AG09319 (cell line): ENCODE data around the gene RALGPS2.
A peak's percentile ranks its signal among the peaks of the same experiment; 100 is the strongest.

Experiments
- DNase-seq: peaks from one replicate; pipeline ENCODE4 v3.0.0-alpha.2; 2010; ENCODE audit warnings: low read depth; ENCODE audit errors: extremely low read depth
- TF ChIP-seq, protein P1 (sequence below): IDR thresholded peaks from 2 replicates; pipeline ENCODE4 v1.5.1; 2011; ENCODE audit warnings: low read depth, mild to moderate bottlenecking, inconsistent platforms, low read length, moderate library complexity

The RALGPS2 gene

DNA sequence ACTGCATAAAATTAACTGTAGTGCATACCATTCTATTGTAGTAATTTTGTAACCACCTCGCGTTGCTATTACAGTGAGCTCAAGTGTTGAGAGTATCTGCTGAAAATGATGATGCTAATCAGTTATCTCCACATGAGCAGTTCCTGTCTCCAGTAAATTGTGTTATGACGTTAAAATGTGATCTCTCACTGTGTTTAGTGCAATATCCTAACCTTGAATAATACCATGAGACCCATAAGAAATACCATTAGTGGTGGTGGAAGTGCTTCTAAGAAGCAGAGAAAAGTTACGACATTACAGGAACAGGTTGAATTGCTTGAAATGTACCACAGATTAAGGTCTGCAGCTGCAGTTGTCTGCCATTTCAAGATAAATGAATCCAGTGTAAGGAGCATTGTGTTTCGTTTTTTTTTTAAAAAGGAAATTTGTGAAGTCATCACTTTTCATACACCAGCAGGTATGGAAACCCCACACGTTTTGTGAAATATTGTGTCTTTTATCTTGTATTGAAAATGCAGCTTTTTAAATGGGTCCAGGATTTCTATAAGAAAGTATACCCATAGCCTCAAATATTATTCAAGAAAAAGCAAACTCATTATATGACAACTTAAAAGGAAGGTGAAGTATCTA is 73.3 kb downstream of the RALGPS2 start:
- no peak for DNase-seq
- TF ChIP-seq, protein P1, sequence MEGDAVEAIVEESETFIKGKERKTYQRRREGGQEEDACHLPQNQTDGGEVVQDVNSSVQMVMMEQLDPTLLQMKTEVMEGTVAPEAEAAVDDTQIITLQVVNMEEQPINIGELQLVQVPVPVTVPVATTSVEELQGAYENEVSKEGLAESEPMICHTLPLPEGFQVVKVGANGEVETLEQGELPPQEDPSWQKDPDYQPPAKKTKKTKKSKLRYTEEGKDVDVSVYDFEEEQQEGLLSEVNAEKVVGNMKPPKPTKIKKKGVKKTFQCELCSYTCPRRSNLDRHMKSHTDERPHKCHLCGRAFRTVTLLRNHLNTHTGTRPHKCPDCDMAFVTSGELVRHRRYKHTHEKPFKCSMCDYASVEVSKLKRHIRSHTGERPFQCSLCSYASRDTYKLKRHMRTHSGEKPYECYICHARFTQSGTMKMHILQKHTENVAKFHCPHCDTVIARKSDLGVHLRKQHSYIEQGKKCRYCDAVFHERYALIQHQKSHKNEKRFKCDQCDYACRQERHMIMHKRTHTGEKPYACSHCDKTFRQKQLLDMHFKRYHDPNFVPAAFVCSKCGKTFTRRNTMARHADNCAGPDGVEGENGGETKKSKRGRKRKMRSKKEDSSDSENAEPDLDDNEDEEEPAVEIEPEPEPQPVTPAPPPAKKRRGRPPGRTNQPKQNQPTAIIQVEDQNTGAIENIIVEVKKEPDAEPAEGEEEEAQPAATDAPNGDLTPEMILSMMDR: no peak

DNA sequence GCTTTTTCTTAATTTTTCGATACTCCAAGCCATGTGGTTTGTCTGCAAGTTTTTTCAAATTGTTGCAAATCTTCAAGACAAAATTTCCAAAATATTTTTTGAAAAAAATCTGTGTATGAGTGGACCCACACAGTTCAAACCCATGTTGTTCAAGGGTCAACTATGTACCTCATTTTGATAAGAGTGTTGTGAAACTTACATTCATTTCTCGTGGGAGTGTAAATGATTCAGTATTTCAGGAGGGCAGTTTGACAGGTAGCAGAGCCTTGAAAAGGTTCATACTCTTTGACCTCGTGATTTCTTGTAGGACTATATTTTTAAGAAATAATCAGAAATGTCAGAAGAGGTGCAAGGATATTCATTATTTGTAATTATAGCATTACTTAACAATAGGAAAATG is 77.8 kb downstream of the RALGPS2 start:
- TF ChIP-seq, protein P1: no peak
- DNase-seq: no peak

DNA sequence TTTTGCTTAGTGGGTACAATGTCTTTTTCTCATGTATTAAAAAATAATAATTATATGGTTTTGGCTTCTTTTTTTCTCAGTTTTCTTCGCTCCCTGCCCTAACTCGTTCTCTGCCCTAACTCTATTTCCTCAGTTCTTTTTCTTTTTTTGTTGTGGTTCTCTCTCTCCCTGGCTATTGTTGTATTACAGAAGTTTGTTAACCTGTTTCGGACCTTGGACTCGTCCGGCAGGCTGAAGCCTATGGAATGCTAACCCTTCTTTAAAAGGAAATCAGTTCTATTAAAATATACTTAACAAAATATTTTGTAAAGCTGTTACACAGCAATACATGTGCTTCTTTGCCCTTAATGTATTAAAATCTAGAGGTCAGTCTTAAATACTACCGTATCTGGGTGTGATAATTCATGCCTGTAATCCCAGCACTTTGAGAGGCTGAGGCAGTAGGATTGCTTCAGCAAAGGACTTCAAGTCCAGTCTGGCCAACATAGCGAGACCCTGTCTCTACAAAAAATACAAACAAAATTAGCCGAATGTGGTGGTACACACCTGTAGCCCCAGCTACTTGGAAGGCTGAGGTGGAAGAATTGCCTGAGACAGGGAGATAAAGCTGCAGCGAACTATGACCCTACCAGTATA is 81.7 kb downstream of the RALGPS2 start:
- no peak for DNase-seq
- TF ChIP-seq, protein P1: no peak

GRCh38 chr1:178808529-178808928 is 83.5 kb downstream of the RALGPS2 start:
- TF ChIP-seq, protein P1: no peak
- no peak for DNase-seq

- no peak for DNase-seq
- TF ChIP-seq, protein P1: no peak
Measured at GRCh38 chr1:178810585-178810984, 85.5 kb downstream of the RALGPS2 start.

DNA sequence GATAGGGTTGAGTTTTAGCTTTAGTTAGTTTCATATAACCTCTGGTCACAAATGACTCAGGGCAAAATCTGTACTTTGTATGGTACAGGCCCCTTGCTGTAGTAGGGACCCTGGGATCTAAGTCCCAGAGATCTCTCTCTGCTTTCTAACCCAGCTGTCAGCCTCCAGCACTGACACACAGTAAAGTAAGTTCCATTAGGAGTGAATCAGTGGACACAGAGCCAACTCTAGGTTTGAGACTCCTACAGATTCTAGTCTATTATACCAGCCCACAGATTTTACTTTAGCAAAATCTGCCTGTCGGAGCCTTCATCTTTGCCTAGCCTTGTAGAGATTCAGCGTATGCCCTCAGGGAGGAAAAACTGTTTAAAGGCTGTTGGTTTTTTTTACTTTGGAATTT is 93.4 kb downstream of the RALGPS2 start:
- TF ChIP-seq, protein P1: no peak
- DNase-seq: peak; percentile 0

- TF ChIP-seq, protein P1: no peak
- DNase-seq: no peak
Measured at GRCh38 chr1:178819123-178819522, 94.1 kb downstream of the RALGPS2 start.
